Hippocampal formation (tissue), 2 donors: ENCODE measurements around the gene TACSTD2.
"Not testable (repeated sequence)": the region's sequence is repeated elsewhere in the genome, so short reads cannot be mapped to it uniquely, and the experiment has no call there.

Source experiments
- DNase-seq, 2 donors: peaks; one replicate each; lab custom pipeline; 2025; lab: John Stamatoyannopoulos, UW

The TACSTD2 gene

DNA sequence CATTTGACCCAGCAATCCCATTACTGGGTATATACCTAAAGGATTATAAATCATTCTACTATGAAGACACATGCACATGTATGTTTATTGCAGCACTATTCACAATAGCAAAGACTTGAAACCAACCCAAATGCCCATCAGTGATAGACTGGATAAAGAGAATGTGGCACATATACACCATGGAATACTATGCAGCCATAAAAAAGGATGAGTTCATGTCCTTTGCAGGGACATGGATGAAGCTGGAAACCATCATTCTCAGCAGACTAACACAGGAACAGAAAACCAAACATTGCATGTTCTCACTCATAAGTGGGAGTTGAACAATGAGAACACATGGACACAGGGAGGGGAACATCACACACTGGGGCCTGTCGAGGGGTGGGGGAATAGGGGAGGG, 13.3 kb downstream of the TACSTD2 start:
- DNase-seq, result not testable (repeated sequence)

DNA sequence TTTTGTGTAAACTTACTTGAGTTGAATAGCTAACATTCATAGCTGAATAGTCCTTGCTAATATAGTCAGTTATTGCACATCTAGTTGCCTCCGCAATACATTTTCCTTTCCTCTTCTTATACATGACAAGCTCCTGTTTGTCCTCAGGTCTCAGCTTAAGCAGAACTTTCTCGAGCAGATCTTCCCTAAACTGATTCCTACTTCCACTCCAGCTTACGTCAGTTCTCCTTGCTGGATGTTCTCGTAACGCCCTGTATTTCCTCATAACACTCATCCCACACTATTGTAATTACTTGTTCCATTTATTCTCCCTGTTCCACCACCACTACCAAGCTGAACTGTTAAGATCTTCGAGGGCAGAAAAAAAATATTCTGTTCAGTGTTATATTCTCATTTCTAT, 15.4 kb downstream of the TACSTD2 start:
- DNase-seq, result no peak

DNA sequence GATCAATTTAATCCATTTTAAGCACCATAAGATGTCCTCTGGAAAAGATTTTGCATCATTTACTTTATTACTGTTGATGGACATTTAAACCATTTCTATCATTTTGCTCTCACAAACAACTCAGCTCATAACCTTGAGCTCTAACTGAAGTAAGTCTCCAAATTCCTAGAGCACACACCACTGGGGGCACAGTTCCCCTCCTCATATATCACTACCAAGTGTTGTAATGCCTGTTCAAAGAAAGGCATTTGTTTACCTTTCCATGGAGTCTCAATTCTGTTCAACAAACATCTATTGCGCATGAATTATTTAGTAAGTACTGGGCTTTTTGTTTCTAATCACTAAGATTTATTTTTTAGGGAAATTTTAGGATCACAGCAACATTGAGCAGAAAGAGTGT, 21.7 kb downstream of the TACSTD2 start:
- no peak for DNase-seq

DNA sequence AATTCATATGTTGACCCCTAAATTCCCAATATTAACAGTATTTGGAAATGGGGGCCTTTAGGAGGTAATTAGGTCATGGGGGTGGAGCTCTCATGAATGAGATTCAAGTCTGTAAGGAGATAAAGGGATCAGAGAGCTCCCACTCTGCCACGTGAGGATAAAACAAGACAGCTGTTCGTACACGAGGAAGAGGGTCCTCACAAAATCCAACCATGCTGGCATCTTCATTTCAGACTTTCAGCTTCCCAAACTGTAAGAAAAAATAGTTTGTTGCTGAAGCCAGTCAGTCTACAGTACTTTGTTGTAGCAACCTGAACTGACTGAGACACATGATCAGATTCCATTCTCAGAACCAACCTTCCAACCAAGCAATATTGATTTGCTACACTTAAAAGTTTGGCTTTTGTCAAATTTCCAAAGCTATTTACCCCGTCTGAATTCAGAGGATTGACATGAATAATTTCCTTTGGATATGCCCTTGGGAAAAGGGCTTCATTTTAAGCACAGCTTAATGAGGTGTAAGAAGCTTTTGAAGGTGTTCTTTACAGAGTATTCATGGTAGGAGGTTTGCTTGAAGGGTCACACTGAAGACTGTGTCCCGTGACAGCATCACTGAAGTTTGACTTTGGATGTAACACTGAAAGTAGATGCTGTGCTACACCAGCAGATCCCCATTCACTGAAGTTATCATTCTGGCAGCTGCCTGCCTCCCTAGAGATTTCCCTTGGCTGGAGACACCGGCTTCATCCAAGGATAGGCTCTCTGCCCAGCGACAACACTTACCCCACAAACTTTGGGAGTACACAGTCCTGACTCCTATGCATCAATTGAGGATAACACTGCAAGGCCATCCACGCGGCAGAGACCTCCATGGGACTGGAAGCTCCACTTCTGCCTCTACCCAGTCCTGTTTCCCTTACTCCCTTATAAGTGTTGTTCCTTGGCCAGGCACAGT, 25.6 kb downstream of the TACSTD2 start:
- no peak for DNase-seq

DNA sequence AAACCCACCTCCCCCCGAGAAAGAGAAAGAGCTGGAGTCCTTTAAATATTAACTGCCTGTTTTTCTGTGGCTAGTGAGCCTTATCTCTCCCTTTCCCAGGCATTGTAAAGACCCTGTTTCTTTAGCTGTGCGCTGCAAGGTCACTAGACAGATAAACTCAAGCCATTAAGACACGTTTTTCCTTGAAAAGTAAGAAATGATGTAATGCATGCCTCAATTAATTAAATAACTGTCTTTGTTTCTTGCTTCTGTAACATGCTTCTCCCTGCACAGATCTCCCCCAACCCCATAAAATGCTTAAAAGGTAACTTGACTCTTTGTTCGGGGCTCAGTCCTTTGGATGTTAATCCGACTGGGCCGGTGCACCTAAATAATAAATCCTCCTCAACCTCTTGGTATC, 27.8 kb downstream of the TACSTD2 start:
- DNase-seq, result not testable (repeated sequence)

DNA sequence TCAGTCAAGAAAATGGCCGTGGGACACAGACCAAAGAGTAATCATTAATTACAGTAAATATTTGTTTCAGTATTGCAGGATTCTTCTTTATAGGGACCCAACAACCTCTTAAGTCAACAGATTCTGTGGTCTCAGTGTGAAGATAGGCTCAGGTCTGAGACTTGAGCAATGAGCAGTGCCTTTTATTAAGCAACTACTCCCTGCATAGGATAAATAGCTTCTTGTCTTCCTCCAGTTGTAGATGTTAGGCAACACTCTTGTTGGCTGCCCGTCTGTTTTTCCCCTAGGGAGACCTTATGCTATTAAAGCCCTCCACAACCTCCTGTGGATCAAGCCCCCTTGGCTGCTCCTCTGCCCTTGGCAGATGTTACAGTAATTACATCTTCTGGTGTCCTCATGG, 28.7 kb downstream of the TACSTD2 start:
- no peak for DNase-seq

DNA sequence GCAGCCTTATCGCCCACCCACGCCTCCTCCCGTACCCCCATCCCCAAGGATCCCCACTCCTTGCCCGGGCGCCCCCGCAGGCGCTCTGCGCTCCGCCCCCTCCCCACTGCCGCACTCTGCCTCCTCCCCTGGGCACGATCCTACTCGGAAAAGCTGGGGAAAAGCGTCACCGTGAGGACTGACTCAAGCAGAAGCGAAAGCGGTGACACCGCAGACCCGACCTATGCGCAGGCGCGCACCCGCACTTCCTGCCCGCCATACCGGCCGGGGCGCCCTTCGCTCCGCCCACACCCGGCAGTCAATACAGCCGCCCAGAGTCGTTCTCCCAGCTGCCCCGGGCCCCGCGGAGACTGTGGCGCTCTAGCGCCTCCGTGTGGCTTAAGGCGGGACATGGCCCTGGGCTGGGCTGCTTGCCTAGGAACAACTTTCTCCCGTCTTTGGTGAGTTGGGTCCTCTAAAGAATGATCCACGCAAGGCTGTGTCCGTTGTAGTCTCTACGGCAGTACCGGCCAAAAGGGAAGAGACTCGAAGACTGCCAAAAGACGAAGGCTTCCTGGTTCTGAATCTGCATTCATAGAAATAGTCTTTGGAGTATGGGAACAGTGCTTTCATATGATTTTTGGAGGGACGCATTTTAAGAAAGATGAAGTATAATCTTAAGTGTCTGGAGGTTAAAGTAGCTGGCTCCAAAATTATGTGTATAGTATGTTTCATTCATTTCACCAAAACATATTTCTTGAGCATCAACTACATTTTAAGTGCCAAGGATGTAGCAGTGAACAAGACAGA, 30.3 kb downstream of the TACSTD2 start, which contains the start of gene OMA1:
Gene OMA1 (minus strand): TSS at position 207 of the 789 bp plus-strand sequence. CDS start 7,432 bp downstream, outside the sequence.
- peak; percentile 93 to 94 for DNase-seq

DNA sequence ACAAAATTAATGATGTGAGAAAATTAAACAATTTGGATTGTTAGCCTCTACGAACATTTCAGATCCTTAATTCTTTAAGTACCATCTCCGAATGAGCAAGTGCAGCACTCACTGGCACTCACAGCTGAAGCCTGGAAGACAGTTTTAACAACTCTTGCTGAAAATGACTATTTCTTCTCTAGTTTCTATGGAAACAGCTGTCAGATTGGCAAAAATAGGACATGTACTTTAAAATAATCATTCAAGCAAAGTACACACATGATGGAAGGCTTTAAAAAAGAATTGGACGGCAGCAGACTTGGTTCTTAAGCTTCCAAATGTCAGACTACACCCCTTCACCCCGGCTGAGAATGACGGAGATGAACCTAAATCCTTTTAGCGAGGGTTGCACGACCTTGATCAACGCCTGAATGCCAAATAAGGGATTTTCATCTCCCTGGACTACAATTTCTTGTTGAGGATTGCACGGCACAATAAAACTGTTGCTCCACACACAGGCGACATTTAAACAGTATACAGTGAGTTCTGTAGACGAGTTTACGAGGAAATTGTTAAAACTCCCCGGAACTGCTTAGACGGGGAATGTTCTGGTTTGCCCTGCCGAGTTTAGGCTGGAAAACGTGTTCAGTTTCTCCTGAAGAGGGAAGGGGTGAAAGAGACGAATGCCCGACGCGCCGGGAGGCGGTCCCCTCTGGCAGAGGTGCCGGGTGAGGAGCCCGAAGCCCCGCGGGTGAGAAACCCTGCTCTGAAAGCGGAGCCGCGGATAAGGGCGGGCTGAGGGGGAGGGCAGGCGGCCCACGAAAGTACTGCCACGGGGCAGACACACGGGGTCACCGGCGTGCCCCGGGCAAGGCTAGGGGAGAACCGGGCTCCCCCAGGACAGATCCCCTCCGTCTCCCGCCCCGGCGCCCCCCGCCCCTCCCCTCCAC, 31.2 kb downstream of the TACSTD2 start:
- peak; percentile 54 to 81 for DNase-seq

DNA sequence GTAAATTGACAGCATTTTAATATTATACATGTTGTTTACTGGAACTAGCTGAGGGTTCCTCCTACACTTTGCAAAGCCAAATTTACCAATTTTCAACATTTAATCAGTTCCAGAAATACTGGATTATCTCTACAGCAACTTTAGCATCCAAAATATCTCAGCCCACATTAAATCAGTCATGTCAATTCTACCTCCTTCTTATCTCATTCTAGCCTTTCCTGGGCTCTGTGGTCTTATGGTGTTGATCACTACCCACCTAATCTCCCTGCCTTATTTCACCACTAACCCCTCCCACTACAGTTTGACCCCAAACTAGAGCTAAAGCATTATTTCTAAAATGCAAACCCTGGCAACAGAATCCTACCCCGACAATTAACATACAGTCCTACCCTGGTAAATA, 33.8 kb downstream of the TACSTD2 start:
- no peak for DNase-seq

DNA sequence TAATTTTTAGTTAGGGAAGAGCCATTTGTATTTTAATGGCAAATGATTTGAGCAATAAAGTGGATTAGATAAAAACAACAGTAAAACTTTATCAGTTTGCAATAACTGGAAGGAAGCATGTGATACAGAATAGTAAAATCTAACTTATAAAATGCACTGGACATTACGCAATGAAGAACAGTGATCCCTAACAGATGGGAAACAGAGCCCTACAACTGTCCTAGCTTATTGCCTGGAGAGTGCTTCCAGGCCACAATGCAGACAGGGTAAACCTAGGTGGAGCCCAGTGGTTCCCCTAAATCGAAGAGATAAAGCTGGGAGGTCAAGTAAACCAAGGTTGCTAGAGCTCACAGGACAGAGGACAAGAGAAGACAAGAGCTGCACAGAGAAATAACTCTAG, 37.5 kb downstream of the TACSTD2 start:
- DNase-seq, result no peak

DNA sequence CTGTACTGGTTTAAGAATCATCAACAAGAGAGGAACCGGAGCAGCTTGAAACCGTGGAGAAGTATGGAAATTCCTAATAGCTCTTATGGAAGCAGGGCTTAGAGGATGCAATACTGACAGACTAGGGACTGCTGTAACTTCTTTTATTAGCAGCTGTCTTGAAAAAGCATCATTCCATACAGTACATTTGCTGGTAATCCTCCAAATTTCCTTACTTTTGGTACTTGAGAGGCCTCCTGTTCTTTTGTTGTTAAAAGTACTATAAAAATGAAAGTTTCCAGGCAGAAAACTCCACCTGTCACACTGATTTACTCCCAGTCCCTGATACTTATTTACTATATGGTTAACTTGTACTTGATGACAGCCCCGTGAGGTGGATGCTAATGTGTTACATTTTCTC, 38.2 kb downstream of the TACSTD2 start:
- DNase-seq, result no peak

DNA sequence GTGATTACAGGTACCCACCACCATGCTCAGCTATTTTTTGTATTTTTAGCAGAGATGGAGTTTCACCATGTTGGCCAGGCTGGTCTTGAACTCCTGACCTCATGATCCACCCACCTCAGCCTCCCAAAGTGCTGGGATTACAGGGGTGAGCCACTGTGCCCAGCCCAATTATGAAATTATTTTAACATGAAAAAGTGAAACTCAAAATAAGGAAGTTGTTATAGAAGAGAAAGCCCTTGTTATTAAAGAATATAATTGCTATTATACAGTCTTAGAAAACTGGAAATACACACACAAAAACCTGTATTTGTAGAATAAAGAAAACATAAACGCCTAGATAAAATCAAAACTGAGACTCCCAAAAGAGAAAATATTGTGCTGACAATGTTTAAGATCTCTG, 45.2 kb downstream of the TACSTD2 start:
- DNase-seq, result not testable (repeated sequence)

DNA sequence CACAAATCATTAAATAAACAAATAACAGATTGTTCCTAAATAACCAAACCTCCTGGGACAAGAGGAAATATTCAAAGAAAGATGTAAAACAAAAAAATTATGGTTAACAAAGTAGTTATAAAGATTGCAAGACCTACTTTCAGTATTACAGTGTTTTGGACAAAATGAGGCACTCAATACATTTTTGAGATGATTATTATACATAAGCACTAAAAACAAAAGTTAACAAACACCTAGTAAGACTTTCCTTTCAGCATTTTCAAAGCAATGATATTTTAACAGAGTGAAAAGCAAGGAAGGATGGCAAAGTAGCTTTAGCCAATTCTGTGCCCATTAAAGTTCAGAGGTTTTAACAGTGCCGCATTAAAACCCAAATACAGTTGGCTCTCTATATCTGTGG, 47.8 kb downstream of the TACSTD2 start:
- DNase-seq, result no peak

DNA sequence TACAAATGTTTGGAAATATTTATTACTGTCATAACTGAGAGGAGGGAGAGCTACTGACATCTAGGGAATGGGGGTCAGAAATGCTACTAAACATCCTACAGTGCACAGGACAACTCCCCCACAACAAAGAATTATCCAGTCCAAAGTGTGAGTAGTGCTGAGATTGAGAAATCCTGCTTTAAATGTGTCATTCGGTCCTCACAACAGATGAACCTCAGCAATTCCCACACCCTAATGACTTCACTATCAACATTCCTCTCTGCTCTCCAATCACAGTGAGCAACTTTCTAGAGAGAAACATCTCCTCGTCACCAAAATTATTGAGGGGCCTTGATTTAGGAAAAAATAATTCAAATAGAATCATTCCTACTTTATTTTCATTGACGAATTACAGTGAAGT, 48.5 kb downstream of the TACSTD2 start:
- no peak for DNase-seq
